ENCODE data around the gene SLCO2A1.

DNA sequence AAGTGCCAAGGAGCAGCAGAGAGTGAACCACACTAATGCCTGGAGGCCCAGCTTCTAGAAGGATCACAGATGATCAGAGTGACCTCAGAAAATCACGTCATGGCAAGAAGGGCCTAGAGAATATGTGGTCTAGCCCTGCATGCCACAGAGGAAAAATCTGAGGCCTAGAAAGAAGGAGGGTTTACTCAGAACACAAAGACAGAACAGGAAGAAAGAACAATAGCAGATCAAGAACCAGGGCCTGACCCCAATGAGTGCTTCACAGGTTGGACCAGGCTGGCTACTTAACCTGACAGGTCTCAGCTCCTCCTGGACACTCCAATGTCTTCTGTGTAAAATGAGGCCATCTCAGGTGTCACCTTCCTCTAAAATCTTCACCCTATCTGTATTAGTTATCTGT lies 148.2 kb downstream of the SLCO2A1 start:
- TF ChIP-seq POLR2AphosphoS5 (IDR thresholded peaks at IDR 0.05) (no peak), CTCF (IDR thresholded peaks at IDR 0.05) (no peak), POLR2A (IDR thresholded peaks at IDR 0.05) (no peak), EP300 (IDR thresholded peaks at IDR 0.05) (no peak)

Measured in gastroesophageal sphincter (tissue), 3 donors.